Caco-2 (cell line): ENCODE data around the gene C17orf78. TPM values are rescaled to one million over a fixed set of nuclear protein-coding genes. Genes with fewer than 3 reads are reported as not detected.

ENCODE experiments used
- Bru-seq: library from RNA; stranded (reverse); fragments of 400-500 nt; gene quantifications from one replicate; lab custom pipeline; 2021; lab: Mats Ljungman, UMichigan
- BruChase-seq, 2 experiments: library from RNA; stranded (reverse); fragments of 400-500 nt; gene quantifications; one replicate each; lab custom pipeline; 2021; lab: Mats Ljungman, UMichigan
- BruUV-seq: library from RNA; stranded (reverse); fragments of 400-500 nt; replicated peaks from 2 replicates; lab custom pipeline; 2021; lab: Mats Ljungman, UMichigan
- CTCF ChIA-PET: fragments of 300-600 bp; sonication (Branson Sonifier 250); formaldehyde crosslinking; loops from one replicate; lab custom pipeline; 2022; ENCODE audit warnings: antibody characterized with exemption; lab: Charles Lee
- POLR2A ChIA-PET: fragments of 300-600 bp; sonication (Branson Sonifier 250); formaldehyde crosslinking; loops from one replicate; lab custom pipeline; 2022; ENCODE audit warnings: antibody characterized with exemption; lab: Charles Lee
- DNase-seq, 2 experiments: peaks; one replicate each; pipeline versions ENCODE4 v3.0.0 to v3.0.0-alpha.2; 2020 to 2022
- H3K27me3 ChIP-seq: replicated peaks from 2 replicates; pipeline ENCODE4 v1.6.0; 2011; ENCODE audit warnings: low read length; ENCODE audit not compliant: control insufficient read depth, insufficient read depth
- H3K36me3 ChIP-seq: 2 replicates; pipeline ENCODE4 v1.5.1; 2011; ENCODE audit warnings: low read length; ENCODE audit not compliant: control insufficient read depth, insufficient read depth
- H3K4me1 ChIP-seq: fragments of 250-450 bp; sonication (Bioruptor Pico); 2 replicates; pipeline ENCODE4 v1.5.1; 2020; ENCODE audit warnings: mild to moderate bottlenecking
- H3K4me3 ChIP-seq: 2 replicates; pipeline ENCODE4 v1.5.1; 2011; ENCODE audit warnings: low read depth, mild to moderate bottlenecking, control low read depth, low read length
- H3K9me3 ChIP-seq: fragments of 250-450 bp; sonication (Bioruptor Pico); 2 replicates; pipeline ENCODE4 v1.5.1; 2020; ENCODE audit warnings: mild to moderate bottlenecking, moderate library complexity
- H3K27ac Mint-ChIP-seq: one replicate; pipeline ENCODE4 v1.8.0; 2022; ENCODE audit warnings: mixed read lengths; ENCODE audit not compliant: unreplicated experiment
- H3K27me3 Mint-ChIP-seq: one replicate; pipeline ENCODE4 v1.8.0; 2022; ENCODE audit warnings: mixed read lengths; ENCODE audit not compliant: insufficient read depth, unreplicated experiment
- H3K36me3 Mint-ChIP-seq: one replicate; pipeline ENCODE4 v1.8.0; 2022; ENCODE audit warnings: mild to moderate bottlenecking, mixed read lengths; ENCODE audit not compliant: insufficient read depth, unreplicated experiment
- H3K4me1 Mint-ChIP-seq: one replicate; pipeline ENCODE4 v1.8.0; 2022; ENCODE audit warnings: low read depth, mixed read lengths; ENCODE audit not compliant: unreplicated experiment
- H3K4me3 Mint-ChIP-seq: one replicate; pipeline ENCODE4 v1.8.0; 2022; ENCODE audit warnings: mild to moderate bottlenecking, moderate library complexity, mixed read lengths; ENCODE audit not compliant: unreplicated experiment
- H3K9me3 Mint-ChIP-seq: one replicate; pipeline ENCODE4 v1.8.0; 2022; ENCODE audit warnings: mixed read lengths; ENCODE audit not compliant: unreplicated experiment
- CTCF ChIP-seq, 2 experiments: fragments of 200-600 bp in 1 of 2; IDR thresholded peaks; 1 replicate in 1 of 2; 2 replicates in 1 of 2; pipeline versions ENCODE4 v1.5.1 to v1.8.0; 2011 to 2022; ENCODE audit warnings: antibody characterized with exemption in 1 of 2, control low read depth in 1 of 2, inconsistent platforms in 1 of 2, low read depth in 1 of 2, low read length in 1 of 2, mild to moderate bottlenecking in 1 of 2, moderate library complexity in 1 of 2; ENCODE audit not compliant: insufficient read depth in 1 of 2, severe bottlenecking in 1 of 2, unreplicated experiment in 1 of 2
- intact Hi-C: fragments of 100-400 bp; cut with micrococcal nuclease; formaldehyde crosslinking; loops from one replicate; pipeline ENCODE4 v1.10.0; 2022; ENCODE audit not compliant: unreplicated experiment
- long read RNA-seq: library from polyadenylated mRNA; stranded (forward); transcript quantifications from one replicate; pipeline ENCODE4 v2.0.0, GENCODE V29; 2022
- total RNA-seq: library from RNA; stranded (reverse); gene quantifications from 2 replicates; pipeline ENCODE4 v1.2.3, GENCODE V29; 2022

Gene C17orf78
- total RNA-seq (not detected in 2 replicates), Bru-seq, nascent RNA (percentile 5 among the genes with signal in this experiment), BruChase-seq, experiment 1, labeled RNA remaining after a 2-hour chase (percentile 9 among the genes with signal in this experiment), BruChase-seq, experiment 2, labeled RNA remaining after a 6-hour chase (not detected)
- long read RNA-seq: 0 reads

GRCh38 chr17:37375706-37376105, at the start of gene C17orf78:
C17orf78 (plus strand) TSS chr17:37375985; CDS start chr17:37376093, 108 bp downstream.
- Histone ChIP-seq H3K4me1 (peaks cover 10% of the 10 kb centered on the region; the same call in 1 of the 2 replicates), H3K36me3 (no peaks in the 10 kb centered on the region), H3K4me3 (no peak within 1 kb of the TSS), H3K27me3 (no peaks in the 10 kb centered on the region), H3K9me3 (no peaks in the 10 kb centered on the region)
- CTCF ChIA-PET: interaction anchor here (0.6 to 1.0 kb wide), 2 partner anchors 22 to 243 kb away, joined by 3 to 4 read pairs; no protein-coding TSS in a partner anchor
- Mint-ChIP-seq H3K27ac (no peak within 1 kb of the TSS), H3K27me3 (no peaks in the 10 kb centered on the region), H3K9me3 (no peaks in the 10 kb centered on the region), H3K4me3 (no peak within 1 kb of the TSS), H3K36me3 (no peaks in the 10 kb centered on the region), H3K4me1 (no peaks in the 10 kb centered on the region)
- no TSS peak for BruUV-seq
- intact Hi-C loops: loop anchor here (10.0 kb wide), 1 partner anchor 101 kb away; no protein-coding TSS in a partner anchor
- POLR2A ChIA-PET: no interaction called here
- DNase-seq: no peak
- no peak for TF ChIP-seq CTCF (IDR thresholded peaks at IDR 0.05; ENCODE audit: insufficient read depth in 1 of 2, low read depth in 1 of 2, low read length in 1 of 2, severe bottlenecking in 1 of 2, unreplicated experiment in 1 of 2)

GRCh38 chr17:37327341-37328090, 48.3 kb upstream of the C17orf78 start:
- H3K4me3 Mint-ChIP-seq: no peak overlapping the region
- H3K4me3 ChIP-seq: no peak overlapping the region
- BruUV-seq: TSS peak; percentile 12
- H3K36me3 Mint-ChIP-seq: peaks cover 70% of the 10 kb centered on the region
- POLR2A ChIA-PET: no interaction called here
- no peaks in the 10 kb centered on the region for H3K9me3 ChIP-seq
- no peaks in the 10 kb centered on the region for H3K4me1 ChIP-seq
- intact Hi-C loops: no loop called here
- CTCF ChIA-PET: no interaction called here
- H3K27me3 ChIP-seq: no peaks in the 10 kb centered on the region
- H3K36me3 ChIP-seq: no peaks in the 10 kb centered on the region; the same call in 1 of the 2 replicates
- peak overlapping the region; percentile 32 for H3K27ac Mint-ChIP-seq
- H3K9me3 Mint-ChIP-seq: no peaks in the 10 kb centered on the region
- H3K27me3 Mint-ChIP-seq: no peaks in the 10 kb centered on the region
- H3K4me1 Mint-ChIP-seq: no peaks in the 10 kb centered on the region
- TF ChIP-seq CTCF (IDR thresholded peaks at IDR 0.05; ENCODE audit: insufficient read depth in 1 of 2, low read depth in 1 of 2, low read length in 1 of 2, severe bottlenecking in 1 of 2, unreplicated experiment in 1 of 2): no peak
- DNase-seq: no peak

- ChIA-PET CTCF (no interaction called here), POLR2A (no interaction called here)
- intact Hi-C loops: no loop called here
- no peaks in the 10 kb centered on the region for H3K9me3 ChIP-seq
- no peak overlapping the region for H3K27ac Mint-ChIP-seq
- no peak for DNase-seq
- H3K4me1 ChIP-seq: no peaks in the 10 kb centered on the region
- H3K36me3 Mint-ChIP-seq: peaks cover 39% of the 10 kb centered on the region
- BruUV-seq: no TSS peak
- H3K9me3 Mint-ChIP-seq: no peaks in the 10 kb centered on the region
- no peak for TF ChIP-seq CTCF (IDR thresholded peaks at IDR 0.05; ENCODE audit: insufficient read depth in 1 of 2, low read depth in 1 of 2, low read length in 1 of 2, severe bottlenecking in 1 of 2, unreplicated experiment in 1 of 2)
- H3K4me1 Mint-ChIP-seq: no peaks in the 10 kb centered on the region
- no peaks in the 10 kb centered on the region for H3K27me3 Mint-ChIP-seq
- H3K4me3 ChIP-seq: no peak overlapping the region
- H3K27me3 ChIP-seq: no peaks in the 10 kb centered on the region
- H3K4me3 Mint-ChIP-seq: no peak overlapping the region
- H3K36me3 ChIP-seq: no peaks in the 10 kb centered on the region
These were observed 36.9 kb upstream of the C17orf78 start for GRCh38 chr17:37338847-37339246.
